ENCODE results near the gene INSL3.
"Not testable (repeated sequence)": the region's sequence is repeated elsewhere in the genome, so short reads cannot be mapped to it uniquely, and the experiment has no call there.

INSL3 gene

GRCh38 chr19:17811103-17811502 lies 10.2 kb downstream of the INSL3 start:
- no peak for DNase-seq

GRCh38 chr19:17807731-17808316 lies 13.5 kb downstream of the INSL3 start:
- DNase-seq = no peak

GRCh38 chr19:17806945-17807344 lies 14.4 kb downstream of the INSL3 start:
- DNase-seq = no peak

GRCh38 chr19:17805427-17805826 lies 15.9 kb downstream of the INSL3 start:
- no peak for DNase-seq

- no peak for DNase-seq
Observed at GRCh38 chr19:17803264-17803896, 17.9 kb downstream of the INSL3 start.

- DNase-seq = no peak
Observed at GRCh38 chr19:17802137-17802858, 19.0 kb downstream of the INSL3 start.

GRCh38 chr19:17798599-17798998 lies 22.7 kb downstream of the INSL3 start:
- DNase-seq = not testable (repeated sequence)

GRCh38 chr19:17797424-17798201 lies 23.7 kb downstream of the INSL3 start:
- DNase-seq = peak; percentile 50 to 57

GRCh38 chr19:17796838-17797423 lies 24.4 kb downstream of the INSL3 start:
- no peak for DNase-seq

GRCh38 chr19:17796013-17796837 lies 25.1 kb downstream of the INSL3 start:
- DNase-seq = no peak

GRCh38 chr19:17795495-17795856 lies 25.8 kb downstream of the INSL3 start:
- DNase-seq = no peak

GRCh38 chr19:17794731-17795494 lies 26.4 kb downstream of the INSL3 start, which contains the start of gene B3GNT3:
Gene B3GNT3, plus strand, starts transcription at chr19:17795138. Its CDS starts 12,670 bp downstream, at chr19:17807808.
- peak in 1 of 2 donors; percentile 11 for DNase-seq

- DNase-seq = no peak
Observed at GRCh38 chr19:17794412-17794730, 26.9 kb downstream of the INSL3 start.

- no peak for DNase-seq
Observed at GRCh38 chr19:17790059-17790780, 31.1 kb downstream of the INSL3 start.

GRCh38 chr19:17788632-17789031 lies 32.7 kb downstream of the INSL3 start:
- DNase-seq = no peak

- DNase-seq = no peak
Observed at GRCh38 chr19:17787274-17787913, 33.9 kb downstream of the INSL3 start.

GRCh38 chr19:17784201-17785008 lies 36.9 kb downstream of the INSL3 start:
- peak; percentile 66 to 79 for DNase-seq

GRCh38 chr19:17783721-17784120 lies 37.6 kb downstream of the INSL3 start:
- DNase-seq = not testable (repeated sequence)

- no peak for DNase-seq
Observed at GRCh38 chr19:17780781-17781180, 40.5 kb downstream of the INSL3 start.
